Stimulated activated naive CD4-positive, alpha-beta T cell treated with Interleukin-2 at 50 U/mL for 16 hours (primary cell): Measurements from ENCODE around the gene DNM2.
"Not testable (repeated sequence)": the region's sequence is repeated elsewhere in the genome, so short reads cannot be mapped to it uniquely, and the experiment has no call there.

ENCODE experiments used
- DNase-seq: peaks from one replicate; lab custom pipeline; 2025; lab: John Stamatoyannopoulos, UW

DNM2 gene

DNA sequence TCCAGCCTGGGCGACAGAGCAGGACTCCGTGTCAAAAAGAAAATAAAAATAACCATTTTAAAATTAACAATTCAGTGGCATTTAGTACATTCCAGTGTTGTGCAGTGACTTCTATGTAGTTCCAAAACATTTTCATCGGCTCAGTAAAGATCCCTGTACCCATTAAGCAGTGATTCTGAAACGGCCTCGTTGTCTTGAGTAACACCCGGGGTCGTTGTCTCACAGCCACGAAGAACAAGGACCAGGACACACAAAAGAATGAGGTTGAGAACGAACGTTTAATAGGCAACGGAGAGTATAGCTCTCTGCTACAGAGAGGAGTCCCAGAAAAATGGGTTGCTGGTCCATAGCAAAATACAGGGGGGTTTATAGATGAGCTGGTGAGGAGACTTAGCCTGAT lies 120.5 kb downstream of the DNM2 start:
- no peak for DNase-seq

- no peak for DNase-seq
These were observed 121.5 kb downstream of the DNM2 start for GRCh38 chr19:10839114-10840050.

GRCh38 chr19:10842788-10843187 lies 124.9 kb downstream of the DNM2 start:
- no peak for DNase-seq

DNA sequence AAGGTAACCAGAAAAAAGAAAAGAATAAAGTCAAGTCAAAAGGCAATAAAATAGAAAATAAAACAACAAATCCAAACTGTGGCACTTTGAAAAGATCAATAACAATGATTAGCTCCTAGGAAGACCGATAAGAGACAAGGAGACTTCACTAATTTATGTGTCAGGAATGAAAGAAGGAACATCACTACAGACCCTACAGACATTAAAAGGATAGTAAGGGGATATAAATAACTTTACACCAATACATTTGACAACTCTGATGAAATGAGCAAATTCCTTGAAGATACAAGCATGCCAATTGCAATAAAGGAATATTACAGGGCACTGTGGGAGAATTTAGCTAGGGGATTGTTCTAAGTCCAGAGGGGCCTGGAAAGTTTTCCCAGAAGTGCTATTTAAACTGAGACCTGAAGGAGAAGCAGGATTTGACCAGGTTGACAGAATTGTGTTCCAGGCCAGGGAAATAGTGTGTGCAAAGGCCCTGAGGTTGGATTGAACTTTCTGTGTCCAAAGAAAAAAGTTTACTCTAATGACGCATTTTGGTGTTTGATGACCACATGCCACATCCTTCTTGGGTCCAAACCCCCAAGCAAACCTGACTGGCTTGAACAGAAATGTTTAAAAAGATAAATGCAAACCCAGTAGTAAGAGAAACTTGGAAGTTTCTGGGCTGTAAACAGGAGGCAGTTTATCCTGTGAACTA lies 128.8 kb downstream of the DNM2 start:
- no peak for DNase-seq

GRCh38 chr19:10848230-10848856 lies 130.5 kb downstream of the DNM2 start, which contains the start of gene C19orf38:
Gene C19orf38, plus strand, starts transcription at chr19:10848415. Its CDS starts 94 bp downstream, at chr19:10848509.
- DNase-seq: no peak

DNA sequence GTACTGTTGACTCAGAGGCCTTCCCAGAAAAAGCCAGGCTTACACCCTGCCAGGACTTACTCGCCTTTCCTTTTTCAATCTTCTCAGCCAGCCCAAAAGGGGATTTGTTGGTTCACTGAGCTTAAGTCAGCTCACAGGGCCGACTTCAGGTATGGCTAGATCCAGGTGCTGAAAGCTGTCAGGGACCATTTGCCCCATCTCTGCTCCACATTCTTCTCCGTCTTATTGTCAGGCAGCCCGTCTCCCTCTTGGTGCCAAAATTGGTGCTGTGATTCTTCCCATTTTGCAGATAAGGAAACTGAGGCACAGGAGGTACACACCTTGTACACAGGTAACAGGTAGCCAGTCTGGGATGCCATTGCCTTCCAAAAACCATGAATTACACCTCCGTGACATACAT lies 132.8 kb downstream of the DNM2 start:
- no peak for DNase-seq

GRCh38 chr19:10852098-10852800 lies 134.4 kb downstream of the DNM2 start:
- DNase-seq: no peak

- no peak for DNase-seq
These were observed 135.1 kb downstream of the DNM2 start for GRCh38 chr19:10852941-10853340.

GRCh38 chr19:10854350-10855089 lies 136.6 kb downstream of the DNM2 start:
- DNase-seq: no peak

DNA sequence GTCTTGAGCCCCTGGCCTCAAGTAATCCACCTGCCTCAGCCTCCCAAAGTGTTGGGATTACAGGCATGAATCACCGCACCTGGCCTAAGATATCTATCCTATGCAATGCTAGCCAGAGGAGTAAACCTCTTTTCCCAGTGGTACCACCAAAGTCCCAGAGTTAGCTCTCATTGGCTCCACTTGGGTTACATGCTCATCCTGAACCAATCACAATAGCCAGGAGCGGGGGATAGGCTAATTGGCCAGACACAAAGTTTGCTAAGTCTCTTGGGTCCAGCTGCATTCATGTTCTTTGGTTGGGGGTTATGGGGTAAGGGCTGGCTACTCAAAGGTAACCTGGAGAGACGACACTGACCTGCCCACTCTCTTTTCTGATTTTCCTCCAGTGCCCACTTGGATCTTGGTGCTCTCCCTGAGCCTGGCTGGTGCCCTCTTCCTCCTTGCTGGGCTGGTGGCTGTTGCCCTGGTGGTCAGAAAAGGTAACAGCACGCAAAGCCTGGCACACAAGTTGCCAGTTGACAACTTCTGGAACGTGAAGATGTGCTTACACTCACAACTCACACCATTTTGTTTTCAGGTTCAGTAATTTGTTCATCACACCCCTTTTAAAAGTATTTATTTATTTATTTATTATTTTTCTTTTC lies 138.1 kb downstream of the DNM2 start:
- peak; percentile 8 for DNase-seq

DNA sequence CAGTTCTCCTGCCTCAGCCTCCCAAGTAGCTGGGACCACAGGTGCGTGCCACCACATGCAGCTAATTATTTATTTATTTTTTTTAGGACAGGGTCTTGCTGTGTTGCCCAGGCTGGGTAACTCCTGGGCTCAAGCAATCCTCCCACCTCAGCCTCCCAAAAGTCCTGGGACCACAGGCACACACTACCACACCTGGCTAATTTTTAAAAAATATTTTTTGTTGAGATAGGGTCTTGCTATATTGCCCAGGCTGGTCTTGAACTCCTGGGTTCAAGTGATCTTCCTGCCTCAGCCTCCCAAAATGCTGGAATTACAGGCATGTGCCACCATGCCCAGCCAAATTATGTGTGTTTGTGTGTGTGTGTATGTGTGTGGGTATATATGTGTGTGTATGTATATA lies 139.0 kb downstream of the DNM2 start:
- not testable (repeated sequence) for DNase-seq

DNA sequence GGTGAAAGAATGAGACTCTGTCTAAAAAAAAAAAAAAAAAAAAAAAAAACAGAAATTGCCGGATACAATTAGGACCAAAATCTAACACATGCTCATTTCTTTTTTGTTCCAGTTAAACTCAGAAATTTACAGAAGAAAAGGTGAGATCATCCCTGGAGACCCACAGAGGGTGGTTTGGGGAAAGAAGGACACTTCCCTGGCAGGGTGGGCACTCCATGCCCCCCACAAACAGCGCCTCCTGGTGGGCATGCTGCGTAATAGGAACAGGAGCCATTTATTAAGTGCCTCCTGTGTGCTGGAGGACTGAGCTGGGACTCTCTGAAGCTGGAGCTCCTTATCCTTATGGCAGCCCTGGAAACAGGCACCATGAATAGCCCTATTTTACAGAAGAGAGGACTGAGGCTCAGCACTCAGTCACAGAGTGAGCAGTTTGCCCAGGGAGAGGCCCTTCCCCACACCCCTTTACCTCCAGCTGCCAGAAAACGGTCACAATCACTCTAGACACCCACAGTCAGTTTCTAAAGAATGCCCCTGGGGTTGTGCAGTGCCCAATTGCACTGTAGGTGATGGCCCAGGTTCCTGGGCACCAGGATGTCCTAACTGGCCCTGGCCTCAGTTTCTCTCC lies 140.4 kb downstream of the DNM2 start:
- peak; percentile 16 for DNase-seq

GRCh38 chr19:10861103-10861651 lies 143.3 kb downstream of the DNM2 start:
- peak; percentile 19 for DNase-seq

- no peak for DNase-seq
These were observed 144.8 kb downstream of the DNM2 start for GRCh38 chr19:10862561-10863106.

DNA sequence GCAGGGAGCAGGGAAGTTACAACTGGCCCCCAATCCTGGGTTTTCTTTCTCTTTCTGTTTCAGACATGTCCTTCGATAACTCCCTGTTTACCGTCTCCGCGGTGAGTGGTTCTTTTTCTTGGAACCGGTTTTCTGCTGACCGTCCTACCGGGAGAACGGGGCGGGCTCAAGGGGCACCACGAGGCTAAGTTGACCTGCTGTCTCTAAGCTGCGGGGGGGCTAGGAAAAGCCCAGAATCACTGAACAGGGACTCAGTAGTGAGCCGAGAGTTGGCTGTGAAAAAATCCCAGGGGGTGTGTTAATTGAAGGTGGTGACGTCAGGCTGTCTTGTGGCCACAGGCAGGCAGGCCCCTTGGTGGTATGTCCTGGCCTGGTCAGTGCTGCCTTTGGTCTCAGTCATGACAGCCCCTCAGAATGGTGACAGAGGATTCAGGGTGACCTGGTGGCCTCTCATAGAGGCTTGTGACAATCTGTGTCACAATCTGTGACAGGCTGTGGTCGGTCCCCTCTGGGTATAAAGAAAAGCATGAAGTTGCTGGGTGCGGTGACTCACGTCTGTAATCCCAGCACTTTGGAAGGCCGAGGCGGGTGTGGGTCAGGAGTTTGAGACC lies 145.3 kb downstream of the DNM2 start:
- DNase-seq: no peak

GRCh38 chr19:10864538-10864899 lies 146.6 kb downstream of the DNM2 start:
- DNase-seq: peak; percentile 74

- DNase-seq: no peak
These were observed 148.6 kb downstream of the DNM2 start for GRCh38 chr19:10866495-10866894.

- DNase-seq: no peak
These were observed 151.1 kb downstream of the DNM2 start for GRCh38 chr19:10868872-10869547.

GRCh38 chr19:10869872-10870311 lies 152.0 kb downstream of the DNM2 start:
- not testable (repeated sequence) for DNase-seq
